HG02885 (cell line): ENCODE results near the gene LEFTY1.
"Not testable (repeated sequence)": the region's sequence is repeated elsewhere in the genome, so short reads cannot be mapped to it uniquely, and the experiment has no call there.

Experiments used
- ATAC-seq: cut with Tn5 transposase; IDR thresholded peaks from one replicate; pipeline ENCODE4 v1.9.1; 2021; ENCODE audit warnings: mild to moderate bottlenecking; ENCODE audit not compliant: unreplicated experiment, poor library complexity

The LEFTY1 gene

DNA sequence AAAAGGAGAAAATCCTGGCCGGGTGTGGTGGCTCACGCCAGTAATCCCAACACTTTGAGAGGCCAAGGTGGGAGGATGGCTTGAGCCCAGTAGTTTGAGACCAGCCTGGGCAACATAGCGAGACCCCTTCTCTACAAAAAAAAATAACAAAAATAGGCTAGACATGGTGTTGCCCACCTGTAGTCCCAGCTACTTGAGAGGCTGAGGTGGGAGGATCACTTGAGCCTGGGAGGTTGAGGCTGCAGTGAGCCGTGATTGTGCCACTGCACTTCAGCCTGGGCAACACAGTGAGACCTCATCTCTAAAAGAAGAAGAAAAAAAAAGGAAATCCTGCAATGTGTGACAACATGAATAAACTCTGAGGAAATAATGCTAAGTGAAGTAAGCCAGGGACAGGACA lies 52.6 kb downstream of the LEFTY1 start:
- not testable (repeated sequence) for ATAC-seq
